Trophoblast cell (in vitro differentiated cells and primary cell): Measurements from ENCODE around the gene UTP14A.

Source experiments
- DNase-seq, 2 donors: peaks; one replicate each; pipeline ENCODE4 v3.0.0-alpha.2; 2016
- H2AFZ ChIP-seq: 2 replicates; pipeline ENCODE4 v1.6.1; 2013; ENCODE audit warnings: low read length, moderate library complexity, mild to moderate bottlenecking; ENCODE audit not compliant: insufficient read depth, poor library complexity
- H2AK5ac ChIP-seq: 2 replicates; pipeline ENCODE4 v1.6.1; 2013; ENCODE audit warnings: mild to moderate bottlenecking, low read length
- H2BK120ac ChIP-seq: 2 replicates; pipeline ENCODE4 v1.6.1; 2013; ENCODE audit warnings: low read length, mild to moderate bottlenecking, moderate library complexity; ENCODE audit not compliant: insufficient read depth, poor library complexity
- H2BK12ac ChIP-seq: 2 replicates; pipeline ENCODE4 v1.6.1; 2013; ENCODE audit warnings: mild to moderate bottlenecking, low read length, moderate library complexity
- H2BK5ac ChIP-seq: 2 replicates; pipeline ENCODE4 v1.6.1; 2013; ENCODE audit warnings: low read length, low read depth, moderate library complexity, mild to moderate bottlenecking; ENCODE audit not compliant: poor library complexity
- H3K14ac ChIP-seq: 2 replicates; pipeline ENCODE4 v1.6.1; 2013; ENCODE audit warnings: mild to moderate bottlenecking, low read length
- H3K18ac ChIP-seq: 2 replicates; pipeline ENCODE4 v1.6.1; 2013; ENCODE audit warnings: mild to moderate bottlenecking, low read length
- H3K23ac ChIP-seq: 2 replicates; pipeline ENCODE4 v1.6.1; 2013; ENCODE audit warnings: low read length
- H3K27ac ChIP-seq: 2 replicates; pipeline ENCODE4 v1.5.1; 2013; ENCODE audit warnings: low read depth, mild to moderate bottlenecking, inconsistent platforms, low read length, moderate library complexity
- H3K27me3 ChIP-seq: 2 replicates; pipeline ENCODE4 v1.6.1; 2013; ENCODE audit warnings: inconsistent platforms, mild to moderate bottlenecking, low read length, moderate library complexity; ENCODE audit not compliant: insufficient read depth
- H3K36me3 ChIP-seq, 2 experiments: 1 replicate in 1 of 2; 2 replicates in 1 of 2; pipeline ENCODE4 v1.6.1; 2013; ENCODE audit warnings: low read length in 2 of 2, mild to moderate bottlenecking in 2 of 2, moderate library complexity in 1 of 2; ENCODE audit not compliant: insufficient read depth in 2 of 2, control insufficient read depth in 1 of 2
- H3K4ac ChIP-seq: 2 replicates; pipeline ENCODE4 v1.6.1; 2013; ENCODE audit warnings: low read depth, mild to moderate bottlenecking, low read length, moderate library complexity
- H3K4me1 ChIP-seq, 2 experiments: 1 replicate in 1 of 2; 2 replicates in 1 of 2; pipeline ENCODE4 v1.6.1; 2013; ENCODE audit warnings: low read length in 2 of 2, mild to moderate bottlenecking in 2 of 2, moderate library complexity in 1 of 2; ENCODE audit not compliant: insufficient read depth in 2 of 2, control insufficient read depth in 1 of 2
- H3K4me2 ChIP-seq: 2 replicates; pipeline ENCODE4 v1.6.1; 2013; ENCODE audit warnings: inconsistent platforms, mild to moderate bottlenecking, low read length, moderate library complexity
- H3K4me3 ChIP-seq: 2 replicates; pipeline ENCODE4 v1.5.1; 2013; ENCODE audit warnings: mild to moderate bottlenecking, low read depth, low read length, inconsistent platforms
- H3K79me1 ChIP-seq: one replicate; pipeline ENCODE4 v1.6.1; 2013; ENCODE audit warnings: low read length
- H3K79me2 ChIP-seq: 2 replicates; pipeline ENCODE4 v1.6.1; 2013; ENCODE audit warnings: low read length, mild to moderate bottlenecking; ENCODE audit not compliant: control insufficient read depth, insufficient read depth, poor library complexity
- H3K9ac ChIP-seq: 2 replicates; pipeline ENCODE4 v1.6.1; 2013; ENCODE audit warnings: mild to moderate bottlenecking, low read length
- H3K9me3 ChIP-seq: 2 replicates; pipeline ENCODE4 v1.6.1; 2013; ENCODE audit warnings: low read depth, mild to moderate bottlenecking, control low read depth, inconsistent platforms, low read length; ENCODE audit not compliant: insufficient read depth
- H4K12ac ChIP-seq: 2 replicates; pipeline ENCODE4 v1.6.1; 2013; ENCODE audit warnings: low read depth, mild to moderate bottlenecking, low read length, moderate library complexity
- H4K8ac ChIP-seq: 2 replicates; pipeline ENCODE4 v1.6.1; 2013; ENCODE audit warnings: low read depth, mild to moderate bottlenecking, low read length, moderate library complexity
- H4K91ac ChIP-seq: one replicate; pipeline ENCODE4 v1.6.1; 2013; ENCODE audit warnings: low read depth, mild to moderate bottlenecking, low read length, moderate library complexity
- WGBS: extraction: QIAGEN DNeasy Blood & Tissue Kit; methylation state at CpG from one replicate; pipeline ENCODE4 v1.1.7; 2013; ENCODE audit warnings: missing lambda C conversion rate; ENCODE audit not compliant: insufficient read length, insufficient coverage; ENCODE audit errors: extremely low coverage; 5-methylcytosine and 5-hydroxymethylcytosine counted together

The UTP14A gene

GRCh38 chrX:129934952-129935351 lies 29.0 kb downstream of the UTP14A start:
- Histone ChIP-seq H3K4ac (no peak overlapping the region), H3K36me3 (no peaks in the 10 kb centered on the region), H3K18ac (no peak overlapping the region), H2BK5ac (no peak overlapping the region), H4K8ac (no peak overlapping the region), H3K14ac (no peak overlapping the region), H3K4me2 (no peak overlapping the region), H3K27me3 (peaks cover 16% of the 10 kb centered on the region), H3K79me2 (peaks cover 6% of the 10 kb centered on the region), H3K79me1 (peaks cover 14% of the 10 kb centered on the region), H3K9me3 (no peaks in the 10 kb centered on the region), H3K23ac (no peak overlapping the region), H3K27ac (no peak overlapping the region), H2BK12ac (no peak overlapping the region), H4K12ac (no peak overlapping the region), H2AK5ac (no peak overlapping the region), H3K4me3 (no peak overlapping the region), H3K4me1 (peaks cover 0 to 2% of the 10 kb centered on the region in 2 experiments), H2AFZ (no peak overlapping the region), H3K9ac (no peak overlapping the region), H2BK120ac (no peak overlapping the region), H4K91ac (no peak overlapping the region)
- WGBS: no CpG with 5 or more reads among the region's 5 CpGs
- DNase-seq: no peak

GRCh38 chrX:129938081-129938480 lies 32.1 kb downstream of the UTP14A start:
- H3K14ac ChIP-seq: no peak overlapping the region
- peaks cover 10% of the 10 kb centered on the region for H3K27me3 ChIP-seq
- H3K79me2 ChIP-seq: no peaks in the 10 kb centered on the region
- no peak overlapping the region for H3K18ac ChIP-seq
- no peak overlapping the region for H4K12ac ChIP-seq
- no peak for DNase-seq
- no peak overlapping the region for H2BK12ac ChIP-seq
- H3K9me3 ChIP-seq: no peaks in the 10 kb centered on the region
- H3K4me1 ChIP-seq: no peaks in the 10 kb centered on the region
- no CpG with 5 or more reads among the region's 4 CpGs for WGBS
- no peaks in the 10 kb centered on the region for H3K79me1 ChIP-seq
- H3K4ac ChIP-seq: no peak overlapping the region
- H3K27ac ChIP-seq: no peak overlapping the region
- no peak overlapping the region for H4K91ac ChIP-seq
- no peak overlapping the region for H3K23ac ChIP-seq
- no peak overlapping the region for H4K8ac ChIP-seq
- H3K9ac ChIP-seq: no peak overlapping the region
- no peak overlapping the region for H3K4me3 ChIP-seq
- no peak overlapping the region for H2BK5ac ChIP-seq
- H3K36me3 ChIP-seq: no peaks in the 10 kb centered on the region
- no peak overlapping the region for H3K4me2 ChIP-seq
- no peak overlapping the region for H2AK5ac ChIP-seq
- no peak overlapping the region for H2AFZ ChIP-seq
- no peak overlapping the region for H2BK120ac ChIP-seq

- Histone ChIP-seq H4K8ac (no peak overlapping the region), H2AK5ac (no peak overlapping the region), H3K79me2 (no peaks in the 10 kb centered on the region), H2BK120ac (no peak overlapping the region), H3K18ac (no peak overlapping the region), H3K23ac (no peak overlapping the region), H4K12ac (no peak overlapping the region), H3K9me3 (no peaks in the 10 kb centered on the region), H3K4me1 (peaks cover 0 to 2% of the 10 kb centered on the region in 2 experiments), H4K91ac (no peak overlapping the region), H3K36me3 (no peaks in the 10 kb centered on the region), H2BK5ac (no peak overlapping the region), H3K4me2 (no peak overlapping the region), H3K4me3 (no peak overlapping the region), H3K27me3 (no peaks in the 10 kb centered on the region), H3K14ac (no peak overlapping the region), H2BK12ac (no peak overlapping the region), H3K27ac (no peak overlapping the region), H2AFZ (no peak overlapping the region), H3K9ac (no peak overlapping the region), H3K4ac (no peak overlapping the region), H3K79me1 (no peaks in the 10 kb centered on the region)
- no CpG with 5 or more reads among the region's 8 CpGs for WGBS
- DNase-seq: no peak
Observed at GRCh38 chrX:129939986-129940385, 34.0 kb downstream of the UTP14A start.

- no peak overlapping the region for H3K23ac ChIP-seq
- no peak overlapping the region for H3K9ac ChIP-seq
- H2BK5ac ChIP-seq: no peak overlapping the region
- WGBS: no CpG with 5 or more reads among the region's 2 CpGs
- peaks cover 0 to 2% of the 10 kb centered on the region in 2 experiments for H3K4me1 ChIP-seq
- H3K27me3 ChIP-seq: no peaks in the 10 kb centered on the region
- no peak overlapping the region for H3K4ac ChIP-seq
- H3K4me3 ChIP-seq: no peak overlapping the region
- no peak overlapping the region for H2BK12ac ChIP-seq
- no peak overlapping the region for H2BK120ac ChIP-seq
- H4K91ac ChIP-seq: no peak overlapping the region
- no peaks in the 10 kb centered on the region for H3K79me2 ChIP-seq
- no peaks in the 10 kb centered on the region for H3K79me1 ChIP-seq
- no peak overlapping the region for H4K8ac ChIP-seq
- H3K36me3 ChIP-seq: no peaks in the 10 kb centered on the region
- H3K14ac ChIP-seq: no peak overlapping the region
- no peak overlapping the region for H2AK5ac ChIP-seq
- no peak overlapping the region for H2AFZ ChIP-seq
- no peaks in the 10 kb centered on the region for H3K9me3 ChIP-seq
- H3K18ac ChIP-seq: no peak overlapping the region
- no peak overlapping the region for H3K4me2 ChIP-seq
- DNase-seq: no peak
- H3K27ac ChIP-seq: no peak overlapping the region
- no peak overlapping the region for H4K12ac ChIP-seq
Observed at GRCh38 chrX:129940721-129941120, 34.8 kb downstream of the UTP14A start.
